ENCODE measurements around the gene LEMD1.

Gene LEMD1, protein sequence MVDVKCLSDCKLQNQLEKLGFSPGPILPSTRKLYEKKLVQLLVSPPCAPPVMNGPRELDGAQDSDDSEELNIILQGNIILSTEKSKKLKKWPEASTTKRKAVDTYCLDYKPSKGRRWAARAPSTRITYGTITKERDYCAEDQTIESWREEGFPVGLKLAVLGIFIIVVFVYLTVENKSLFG

DNA sequence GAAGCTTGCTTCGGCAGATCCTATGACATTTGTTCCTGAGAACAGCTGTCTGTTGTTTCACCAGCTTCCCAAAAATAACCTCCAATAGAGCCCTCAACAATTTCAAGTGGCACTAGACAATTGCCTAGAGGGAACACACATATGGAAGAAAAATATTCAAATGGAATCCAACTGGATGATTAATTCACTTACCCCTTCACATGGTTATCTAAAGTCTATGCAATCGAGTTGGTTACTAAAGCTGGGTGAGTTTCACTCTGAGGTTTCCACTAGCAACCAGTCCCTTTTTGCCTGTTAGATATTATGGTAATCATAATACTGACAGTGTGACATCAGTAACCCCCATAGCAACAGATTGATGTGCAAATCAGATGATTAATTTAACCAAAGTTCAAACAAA lies at the start of gene LEMD1:
TSS of gene LEMD1 (minus strand) at position 259 of the 400 bp plus-strand sequence. CDS start 1,520 bp downstream, outside the sequence.
- no peak for DNase-seq (ENCODE audit: low read depth)

GRCh38 chr1:205470131-205470530 lies 48.3 kb upstream of the LEMD1 start:
- no peak for DNase-seq (ENCODE audit: low read depth)

- no peak for DNase-seq (ENCODE audit: low read depth)
Observed at GRCh38 chr1:205466595-205467220, 44.9 kb upstream of the LEMD1 start.

DNA sequence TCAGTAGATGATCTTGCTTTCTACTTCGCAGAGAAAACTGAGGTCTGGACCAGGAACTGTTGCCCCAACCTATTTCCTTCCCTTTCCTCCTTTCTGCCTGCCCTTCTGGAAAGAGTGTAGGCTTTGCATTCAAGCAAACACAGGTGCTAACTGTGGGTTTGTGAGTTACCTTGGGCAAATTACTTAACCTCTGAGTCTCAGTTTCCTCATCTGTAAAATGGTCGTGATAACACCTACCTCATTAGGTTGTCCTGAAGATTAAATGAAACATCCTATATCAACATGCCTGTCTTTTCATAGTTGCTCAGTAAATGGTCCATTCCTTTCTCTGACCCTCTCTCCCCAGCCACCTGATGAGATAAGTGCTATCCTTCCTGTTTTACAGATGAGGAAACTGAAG lies 43.5 kb upstream of the LEMD1 start:
- no peak for DNase-seq (ENCODE audit: low read depth)

DNA sequence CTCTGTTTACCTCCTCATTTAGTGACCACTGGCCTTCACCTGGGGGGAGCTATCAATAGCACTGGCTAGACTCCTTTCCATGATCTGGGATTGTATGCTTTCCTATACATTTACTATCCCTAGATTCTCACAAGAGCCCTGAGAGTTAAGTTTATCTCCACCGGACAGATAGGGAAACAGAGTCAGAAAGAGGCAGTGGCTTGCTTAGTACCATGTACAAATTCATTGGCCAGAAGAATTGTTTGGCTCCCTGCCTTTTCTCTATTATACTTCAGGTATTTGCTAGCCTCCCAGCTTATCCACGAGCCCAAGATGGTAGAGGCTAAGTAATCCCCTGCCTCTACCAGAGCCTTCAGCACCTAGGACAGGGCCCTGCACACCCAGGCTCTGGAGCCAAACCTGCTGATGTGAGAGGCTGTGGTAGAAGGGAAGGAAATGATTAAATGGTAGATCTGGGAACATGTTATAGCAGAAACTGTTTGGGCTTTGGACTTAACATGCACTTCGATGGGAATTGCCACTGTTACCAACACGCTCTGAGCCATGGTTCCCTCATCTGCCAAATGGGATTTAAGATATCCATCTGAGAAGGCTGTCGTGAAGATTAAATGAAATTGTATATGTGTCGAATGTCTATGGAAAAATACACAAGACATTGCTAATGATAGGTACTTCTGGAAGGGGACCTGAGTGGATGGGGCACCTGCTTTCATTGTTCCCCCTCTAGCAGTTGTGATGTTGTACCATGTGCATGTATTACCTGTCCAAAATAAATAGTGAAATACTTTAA lies 37.1 kb upstream of the LEMD1 start:
- DNase-seq (ENCODE audit: low read depth): no peak

- no peak for DNase-seq (ENCODE audit: low read depth)
Observed at GRCh38 chr1:205456868-205457745, 35.3 kb upstream of the LEMD1 start.

DNA sequence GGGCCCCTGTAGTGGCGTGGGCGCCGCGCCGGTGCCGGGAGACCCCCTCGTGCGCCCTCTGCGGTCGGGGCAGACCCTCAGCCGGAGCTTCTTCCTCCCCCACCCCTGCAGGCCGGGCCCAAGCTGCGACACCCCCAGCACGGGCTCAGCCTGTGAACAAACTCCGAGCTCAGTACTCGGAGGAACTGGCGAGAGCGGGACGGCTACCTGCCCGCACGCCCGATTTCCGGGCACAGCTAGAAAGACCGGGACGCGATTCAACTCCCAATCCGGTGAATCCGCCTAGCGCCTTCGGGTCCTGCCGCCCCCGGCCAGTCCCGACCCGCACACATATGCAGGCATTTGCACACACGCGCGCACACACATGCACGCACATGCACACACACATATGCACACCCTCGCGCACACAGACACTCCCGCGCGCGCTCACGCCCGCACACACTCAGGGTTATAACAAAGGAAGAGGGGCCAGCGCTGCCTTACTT lies 34.6 kb upstream of the LEMD1 start:
- no peak for DNase-seq (ENCODE audit: low read depth)

DNA sequence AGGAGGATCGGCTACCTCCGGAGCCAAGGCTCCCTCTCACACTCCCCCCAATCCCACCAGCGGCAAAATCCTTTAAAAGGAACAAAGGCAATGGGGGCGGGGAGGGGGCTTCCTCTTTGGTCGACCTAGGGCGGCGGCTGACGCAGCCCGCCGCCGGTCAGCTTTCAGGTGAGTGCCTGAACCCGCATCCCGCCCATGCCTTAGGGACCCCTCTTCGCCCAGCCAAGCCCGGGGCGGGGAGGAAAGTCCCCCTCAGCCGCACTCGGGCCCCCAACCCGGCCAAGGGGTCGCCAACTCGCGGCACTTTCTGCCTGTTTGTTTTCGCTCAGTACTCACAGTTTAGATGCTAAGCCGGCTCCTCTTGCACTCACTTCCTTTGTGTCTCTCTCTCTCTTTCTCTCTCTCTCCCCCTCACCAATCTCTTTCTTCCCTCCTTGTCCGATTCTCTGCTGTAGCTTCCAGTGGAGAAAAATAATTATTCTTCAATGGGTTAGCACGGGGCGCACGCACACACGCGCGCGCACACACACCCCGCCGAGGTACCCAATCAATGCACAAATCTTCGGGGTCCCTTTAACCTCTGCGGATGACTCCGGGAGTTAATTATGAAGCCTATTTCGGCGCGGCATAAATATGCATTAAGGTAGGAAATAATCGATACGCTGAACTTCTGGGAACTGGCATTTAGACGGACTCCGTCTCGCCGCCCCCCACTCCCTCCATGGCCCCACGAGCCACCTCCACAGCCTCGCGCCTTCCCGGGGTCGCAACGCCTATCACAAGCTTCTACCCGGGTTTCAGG lies 33.9 kb upstream of the LEMD1 start, which contains the start of gene BLACAT1:
TSS of gene BLACAT1 (minus strand) at position 465 of the 802 bp plus-strand sequence.
- DNase-seq (ENCODE audit: low read depth): no peak

DNA sequence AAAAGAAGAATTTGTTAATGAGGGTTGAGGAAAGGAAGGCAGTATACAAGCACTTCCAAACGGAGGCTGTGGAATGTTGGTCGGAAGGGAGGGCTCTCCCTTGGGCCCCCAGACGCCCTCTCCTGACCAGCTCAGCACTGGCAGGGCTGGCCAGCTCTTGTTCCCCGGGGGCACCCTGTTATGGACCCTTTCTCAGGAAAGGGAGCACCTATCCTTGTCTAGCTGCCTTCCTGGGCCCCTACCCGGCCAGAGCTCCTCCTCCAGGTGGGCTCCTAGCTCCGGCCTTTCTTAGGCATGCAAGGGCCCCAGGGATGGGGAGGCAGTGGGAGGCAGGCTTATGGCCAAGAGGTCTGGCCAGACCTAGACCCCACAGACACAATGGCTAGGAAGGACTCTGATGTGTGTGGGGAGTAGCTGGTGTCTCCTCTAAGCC lies 33.1 kb upstream of the LEMD1 start:
- no peak for DNase-seq (ENCODE audit: low read depth)

GRCh38 chr1:205453466-205453865 lies 31.6 kb upstream of the LEMD1 start:
- no peak for DNase-seq (ENCODE audit: low read depth)

- DNase-seq (ENCODE audit: low read depth): no peak
Observed at GRCh38 chr1:205452933-205453332, 31.1 kb upstream of the LEMD1 start.

GRCh38 chr1:205452364-205452763 lies 30.5 kb upstream of the LEMD1 start:
- no peak for DNase-seq (ENCODE audit: low read depth)

GRCh38 chr1:205451759-205452164 lies 29.9 kb upstream of the LEMD1 start:
- no peak for DNase-seq (ENCODE audit: low read depth)

DNA sequence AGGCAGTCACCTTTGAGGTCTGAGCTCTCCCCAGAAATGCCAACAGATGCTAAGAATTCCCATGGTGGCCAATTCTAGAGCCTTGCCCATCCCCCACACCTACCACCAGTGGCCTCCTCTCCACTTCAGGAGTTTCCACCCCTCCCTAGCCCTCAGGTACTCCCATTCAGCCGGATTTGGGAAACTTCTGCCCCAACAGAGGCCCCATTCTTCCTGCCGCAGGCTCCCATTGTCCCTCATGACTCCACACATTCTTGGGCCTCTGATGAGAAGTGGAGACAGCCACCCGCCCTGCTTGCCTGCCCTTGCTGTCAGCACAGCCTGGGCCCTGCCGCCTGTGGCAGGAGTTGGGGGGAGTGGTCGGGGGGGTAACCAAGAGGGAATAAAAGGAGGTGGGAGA lies 29.3 kb upstream of the LEMD1 start:
- DNase-seq (ENCODE audit: low read depth): no peak

DNA sequence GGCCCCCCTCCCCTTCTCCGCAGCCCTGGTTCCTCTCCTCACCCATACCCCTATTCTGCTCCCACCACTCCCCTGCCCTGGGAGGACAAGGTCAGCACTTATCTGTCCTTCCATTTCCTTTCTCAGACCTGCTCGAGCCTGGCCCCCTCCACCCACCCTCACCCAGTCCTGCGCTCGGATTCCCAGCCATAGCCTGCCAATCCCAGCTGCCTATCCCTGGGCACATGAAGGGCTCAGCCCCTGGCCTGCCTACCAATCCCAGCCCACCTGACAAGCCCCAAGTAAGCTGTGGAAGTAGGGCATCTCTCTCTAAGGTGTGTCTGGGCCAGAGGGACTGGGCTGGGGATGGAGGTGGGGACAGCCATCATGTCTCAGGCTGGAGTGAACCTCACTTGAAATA lies 28.6 kb upstream of the LEMD1 start:
- DNase-seq (ENCODE audit: low read depth): no peak

- no peak for DNase-seq (ENCODE audit: low read depth)
Observed at GRCh38 chr1:205449750-205450443, 28.0 kb upstream of the LEMD1 start.

DNA sequence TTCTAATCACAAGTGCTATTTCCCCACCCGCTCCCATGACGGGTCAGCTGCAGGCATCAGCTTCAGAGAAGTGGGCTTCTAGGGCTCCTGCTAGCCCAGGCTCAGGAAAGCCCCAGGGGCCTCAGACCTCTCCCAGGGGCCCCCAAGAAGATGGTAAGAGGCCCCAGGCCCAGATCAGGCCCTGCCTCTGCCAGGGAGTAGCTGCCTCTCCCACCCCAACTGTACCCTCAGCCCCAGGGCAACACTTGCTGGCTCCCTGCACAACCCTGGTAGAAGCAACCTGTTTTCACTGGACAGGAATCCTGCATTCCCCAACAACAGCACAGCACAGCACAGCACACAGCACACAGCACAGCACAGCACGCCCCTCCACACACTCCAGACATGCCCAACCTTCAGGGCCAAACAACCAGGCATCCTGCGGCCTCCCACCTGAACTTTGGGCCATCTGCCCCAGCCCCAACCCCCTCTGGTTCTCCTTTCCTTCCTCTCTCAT lies 27.4 kb upstream of the LEMD1 start:
- DNase-seq (ENCODE audit: low read depth): no peak

DNA sequence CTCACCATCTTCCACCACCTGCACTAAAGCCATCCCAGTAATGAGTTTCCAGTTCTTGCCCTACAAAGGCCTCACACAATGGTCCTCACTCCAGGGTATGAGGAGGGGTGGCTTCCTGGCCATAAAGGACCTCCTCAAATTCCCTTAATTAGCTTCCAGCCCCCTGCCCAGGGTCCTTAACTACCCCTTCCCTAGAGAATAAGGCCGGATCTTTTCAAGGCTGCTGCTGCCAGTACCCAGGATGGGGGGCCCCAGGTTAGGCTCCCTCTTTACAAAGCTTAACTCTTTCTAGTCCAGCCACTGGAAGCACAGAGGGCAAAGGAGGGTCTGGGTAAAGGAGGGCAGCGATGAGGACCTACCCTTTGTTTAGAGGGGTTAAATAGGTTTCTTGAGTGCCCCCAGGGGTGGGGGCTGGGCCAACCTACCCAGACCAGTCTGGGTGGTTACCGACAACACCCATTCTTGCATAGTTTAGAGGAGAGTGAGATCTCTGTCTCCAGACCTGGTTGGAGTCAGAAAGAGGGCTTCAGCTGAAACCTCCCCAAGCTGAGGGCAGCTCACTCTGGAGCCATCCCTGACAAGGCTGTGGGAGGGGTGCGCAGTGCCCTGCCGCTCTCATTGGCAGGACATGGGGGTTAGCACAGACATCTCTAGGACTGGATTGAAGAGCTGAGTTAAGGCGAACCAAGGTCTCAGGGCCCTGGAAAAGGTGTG lies 26.8 kb upstream of the LEMD1 start:
- DNase-seq (ENCODE audit: low read depth): no peak

DNA sequence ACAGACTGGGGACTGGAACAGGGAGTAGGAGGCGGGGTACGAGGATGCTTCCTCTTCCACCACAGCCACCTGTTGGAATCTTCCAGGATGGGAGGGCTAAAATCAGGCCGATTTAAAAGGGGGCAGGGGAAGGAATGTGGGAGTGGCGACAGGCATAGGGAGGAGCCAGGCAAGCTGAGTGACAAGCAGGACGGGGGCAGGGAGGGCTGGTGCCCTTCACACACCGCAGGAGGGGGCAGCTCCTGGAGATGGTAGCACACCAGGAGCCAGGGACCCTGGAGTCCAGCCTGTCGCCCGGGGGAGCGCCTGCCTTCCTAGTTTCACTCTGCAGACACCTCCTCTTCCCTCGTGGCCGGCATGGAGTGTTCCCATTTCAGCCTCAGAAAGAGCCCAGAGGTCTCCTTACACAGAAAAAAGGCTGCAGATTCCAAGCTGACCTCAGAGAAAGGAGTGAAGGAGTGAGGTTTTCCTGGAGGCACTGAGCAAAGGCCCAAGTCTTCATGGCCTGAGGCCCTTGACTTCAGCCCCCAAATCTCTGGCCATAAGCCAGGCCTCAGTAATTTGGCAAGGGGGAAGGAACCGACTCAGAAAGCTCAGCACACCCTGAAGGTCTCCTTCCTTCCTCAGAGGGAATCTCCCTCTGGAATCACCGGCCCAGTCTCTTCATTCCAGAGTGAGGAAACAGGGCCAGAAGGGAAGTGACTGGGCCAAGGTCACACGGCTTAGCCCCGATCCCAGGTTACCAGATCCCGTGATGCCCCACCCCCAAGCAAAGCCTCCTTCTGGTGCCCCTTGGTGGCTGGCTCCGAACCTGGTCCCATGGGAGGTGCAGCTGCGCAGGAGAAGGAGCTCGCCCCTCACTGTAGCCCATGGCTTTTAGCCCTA lies 25.8 kb upstream of the LEMD1 start:
- DNase-seq (ENCODE audit: low read depth): no peak

Measured in GM04503 (cell line).